Measurements from ENCODE around the gene WSCD1. TPM values are rescaled to one million over a fixed set of nuclear protein-coding genes. Genes with fewer than 3 reads are reported as not detected.

WSCD1 gene
- total RNA-seq, 2 experiments from 2014 or later = 0.05 TPM; not detected in 1

- H3K36me3 Mint-ChIP-seq (ENCODE audit: low read depth) = no peaks in the 10 kb centered on the region
- H3K4me3 Mint-ChIP-seq = no peak overlapping the region
- no peak for DNase-seq
- H3K27me3 Mint-ChIP-seq = peaks cover 4% of the 10 kb centered on the region
- no peak for TF ChIP-seq CTCF (IDR thresholded peaks at IDR 0.05)
- H3K4me1 Mint-ChIP-seq (ENCODE audit: low read depth) = no peaks in the 10 kb centered on the region
- ChIA-PET POLR2A (no interaction called here), CTCF (no interaction called here)
- intact Hi-C loops (cut with micrococcal nuclease) = no loop called here
- no peak overlapping the region for H3K27ac Mint-ChIP-seq
- H3K9me3 Mint-ChIP-seq = no peaks in the 10 kb centered on the region
- ATAC-seq = no peak
Observed at GRCh38 chr17:6047966-6048365, 22.2 kb upstream of the WSCD1 start.

- no peaks in the 10 kb centered on the region for H3K36me3 Mint-ChIP-seq (ENCODE audit: low read depth)
- ChIA-PET POLR2A (no interaction called here), CTCF (no interaction called here)
- TF ChIP-seq CTCF (IDR thresholded peaks at IDR 0.05) = no peak
- H3K4me1 Mint-ChIP-seq (ENCODE audit: low read depth) = no peaks in the 10 kb centered on the region
- ATAC-seq (no peak), DNase-seq (no peak)
- no peak overlapping the region for H3K4me3 Mint-ChIP-seq
- H3K9me3 Mint-ChIP-seq = no peaks in the 10 kb centered on the region
- intact Hi-C loops (cut with micrococcal nuclease) = no loop called here
- no peak overlapping the region for H3K27ac Mint-ChIP-seq
- H3K27me3 Mint-ChIP-seq = peaks cover 4% of the 10 kb centered on the region
Observed at GRCh38 chr17:6048486-6048885, 21.7 kb upstream of the WSCD1 start.

GRCh38 chr17:6052926-6053325, 17.3 kb upstream of the WSCD1 start:
- DNase-seq (no peak), ATAC-seq (no peak)
- CTCF ChIA-PET = no interaction called here
- POLR2A ChIA-PET = no interaction called here
- H3K27ac Mint-ChIP-seq = no peak overlapping the region
- no peak for TF ChIP-seq CTCF (IDR thresholded peaks at IDR 0.05)
- peaks cover 13% of the 10 kb centered on the region for H3K27me3 Mint-ChIP-seq
- no peaks in the 10 kb centered on the region for H3K9me3 Mint-ChIP-seq
- no peak overlapping the region for H3K4me3 Mint-ChIP-seq
- no peaks in the 10 kb centered on the region for H3K4me1 Mint-ChIP-seq (ENCODE audit: low read depth)
- intact Hi-C loops (cut with micrococcal nuclease) = no loop called here
- no peaks in the 10 kb centered on the region for H3K36me3 Mint-ChIP-seq (ENCODE audit: low read depth)

- H3K4me1 Mint-ChIP-seq (ENCODE audit: low read depth) = no peaks in the 10 kb centered on the region
- H3K27me3 Mint-ChIP-seq = peaks cover 16% of the 10 kb centered on the region
- DNase-seq (no peak), ATAC-seq (no peak)
- no peaks in the 10 kb centered on the region for H3K36me3 Mint-ChIP-seq (ENCODE audit: low read depth)
- H3K9me3 Mint-ChIP-seq = no peaks in the 10 kb centered on the region
- TF ChIP-seq CTCF (IDR thresholded peaks at IDR 0.05) = no peak
- no peak overlapping the region for H3K27ac Mint-ChIP-seq
- ChIA-PET POLR2A (no interaction called here), CTCF (no interaction called here)
- no peak overlapping the region for H3K4me3 Mint-ChIP-seq
- intact Hi-C loops (cut with micrococcal nuclease) = no loop called here
Observed at GRCh38 chr17:6054372-6054771, 15.8 kb upstream of the WSCD1 start.

GRCh38 chr17:6056104-6056503, 14.1 kb upstream of the WSCD1 start:
- Mint-ChIP-seq H3K27ac (no peak overlapping the region), H3K4me1 (ENCODE audit: low read depth) (no peaks in the 10 kb centered on the region), H3K9me3 (no peaks in the 10 kb centered on the region), H3K36me3 (ENCODE audit: low read depth) (no peaks in the 10 kb centered on the region), H3K27me3 (peaks cover 21% of the 10 kb centered on the region), H3K4me3 (no peak overlapping the region)
- DNase-seq (no peak), ATAC-seq (no peak)
- ChIA-PET POLR2A (no interaction called here), CTCF (no interaction called here)
- intact Hi-C loops (cut with micrococcal nuclease) = no loop called here
- no peak for TF ChIP-seq CTCF (IDR thresholded peaks at IDR 0.05)
